Naive B cell (primary cell): ENCODE data around the gene TSEN2. TPM values are rescaled to one million over a fixed set of nuclear protein-coding genes. Genes with fewer than 3 reads are reported as not detected.

ENCODE experiments used
- polyA plus RNA-seq, 6 donors: library from polyadenylated mRNA; unstranded; fragments of 300-500 nt; fragmentation: Illumina TruSeq; gene quantifications; one replicate each; pipeline ENCODE4 v1.2.3, GENCODE V29; 2021; ENCODE audit warnings: low read depth in 6 of 6

The TSEN2 gene
- polyA plus RNA-seq, 6 donors from 2014 or later = 6.6 to 16.1 (median 11.4) TPM

Other genes with a start within 250 kb of the TSEN2 start
- not detected for gene PPARG, start 195.4 kb upstream of the TSEN2 start, polyA plus RNA-seq
- not detected for gene MKRN2OS, start 61.0 kb downstream of the TSEN2 start, polyA plus RNA-seq
- 10 to 100 TPM; 35.7 to 54.4 (median 51.4) TPM for gene MKRN2, start 72.6 kb downstream of the TSEN2 start, polyA plus RNA-seq
- gene RAF1, start 179.6 kb downstream of the TSEN2 start, polyA plus RNA-seq = 10 to 100 TPM; 44.3 to 69.2 (median 59.5) TPM